ENCODE data around the gene SLC6A13. TPM values are rescaled to one million over a fixed set of nuclear protein-coding genes. Genes with fewer than 3 reads are reported as not detected.

SLC6A13 gene
- total RNA-seq, 1 experiment from 2014 or later, result 0.72 TPM

DNA sequence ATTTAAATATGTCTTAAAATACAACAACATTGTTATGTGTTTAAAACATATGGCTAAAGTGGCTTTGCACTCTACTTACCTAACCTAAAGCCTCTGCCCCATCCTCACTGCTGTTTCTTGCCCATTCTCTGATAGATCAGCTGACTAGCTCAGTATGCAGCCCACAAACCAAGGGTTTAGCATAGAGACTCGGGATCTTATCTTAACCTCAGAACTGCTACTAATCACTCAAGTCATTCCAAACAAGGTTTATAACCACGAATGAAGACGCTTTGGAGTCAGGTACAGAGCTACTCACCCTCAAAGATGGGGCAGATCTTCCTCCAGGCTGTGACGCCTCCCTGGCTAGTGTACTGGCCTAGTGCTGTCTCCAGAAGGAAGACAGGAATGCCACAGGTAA lies 19.3 kb downstream of the SLC6A13 start:
- intact Hi-C loops (cut with micrococcal nuclease), result no loop called here
- H3K36me3 Mint-ChIP-seq (ENCODE audit: insufficient read depth, unreplicated experiment), result no peaks in the 10 kb centered on the region
- H3K4me3 Mint-ChIP-seq (ENCODE audit: unreplicated experiment), result no peak overlapping the region
- TF ChIP-seq, protein P1, sequence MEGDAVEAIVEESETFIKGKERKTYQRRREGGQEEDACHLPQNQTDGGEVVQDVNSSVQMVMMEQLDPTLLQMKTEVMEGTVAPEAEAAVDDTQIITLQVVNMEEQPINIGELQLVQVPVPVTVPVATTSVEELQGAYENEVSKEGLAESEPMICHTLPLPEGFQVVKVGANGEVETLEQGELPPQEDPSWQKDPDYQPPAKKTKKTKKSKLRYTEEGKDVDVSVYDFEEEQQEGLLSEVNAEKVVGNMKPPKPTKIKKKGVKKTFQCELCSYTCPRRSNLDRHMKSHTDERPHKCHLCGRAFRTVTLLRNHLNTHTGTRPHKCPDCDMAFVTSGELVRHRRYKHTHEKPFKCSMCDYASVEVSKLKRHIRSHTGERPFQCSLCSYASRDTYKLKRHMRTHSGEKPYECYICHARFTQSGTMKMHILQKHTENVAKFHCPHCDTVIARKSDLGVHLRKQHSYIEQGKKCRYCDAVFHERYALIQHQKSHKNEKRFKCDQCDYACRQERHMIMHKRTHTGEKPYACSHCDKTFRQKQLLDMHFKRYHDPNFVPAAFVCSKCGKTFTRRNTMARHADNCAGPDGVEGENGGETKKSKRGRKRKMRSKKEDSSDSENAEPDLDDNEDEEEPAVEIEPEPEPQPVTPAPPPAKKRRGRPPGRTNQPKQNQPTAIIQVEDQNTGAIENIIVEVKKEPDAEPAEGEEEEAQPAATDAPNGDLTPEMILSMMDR (IDR thresholded peaks at IDR 0.05; ENCODE audit: unreplicated experiment), result no peak
- ChIA-PET POLR2A (no interaction called here), CTCF (interaction anchor here (1.0 kb wide), 1 partner anchor 23 kb away, joined by 3 read pairs; no protein-coding TSS in a partner anchor)
- H3K27me3 Mint-ChIP-seq (ENCODE audit: insufficient read depth, unreplicated experiment), result peaks cover 43% of the 10 kb centered on the region
- BruUV-seq (replicated peaks), result no TSS peak
- peaks cover 21% of the 10 kb centered on the region for H3K9me3 Mint-ChIP-seq (ENCODE audit: unreplicated experiment)
- no peak overlapping the region for H3K27ac Mint-ChIP-seq (ENCODE audit: low read depth, unreplicated experiment)
- no peak for DNase-seq (ENCODE audit: unreplicated experiment)
- H3K4me1 Mint-ChIP-seq (ENCODE audit: insufficient read depth, unreplicated experiment), result no peaks in the 10 kb centered on the region

DNA sequence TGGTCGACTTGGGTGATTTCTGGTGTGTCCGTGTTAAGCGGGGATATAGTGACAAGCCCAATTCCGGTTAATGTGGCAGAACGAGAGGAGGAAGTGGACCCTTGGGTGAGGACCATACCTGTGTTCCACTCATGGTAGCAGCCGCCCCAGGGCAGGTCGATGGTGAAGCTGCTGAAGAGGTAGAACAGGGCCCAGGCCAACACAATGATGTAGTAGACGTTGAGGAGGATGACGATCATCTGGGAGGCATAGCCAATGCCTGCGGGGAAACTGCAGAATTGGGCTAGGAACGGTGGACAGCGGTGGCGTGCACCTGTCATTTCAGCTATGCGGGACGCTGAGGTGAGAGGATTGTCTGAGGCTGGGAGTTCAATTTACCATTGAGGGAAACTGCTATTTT lies 20.1 kb downstream of the SLC6A13 start:
- H3K4me3 Mint-ChIP-seq (ENCODE audit: unreplicated experiment), result no peak overlapping the region
- ChIA-PET CTCF (no interaction called here), POLR2A (interaction anchor here (0.7 kb wide), 1 partner anchor 132 kb away, joined by 3 read pairs; no protein-coding TSS in a partner anchor)
- no peaks in the 10 kb centered on the region for H3K36me3 Mint-ChIP-seq (ENCODE audit: insufficient read depth, unreplicated experiment)
- H3K4me1 Mint-ChIP-seq (ENCODE audit: insufficient read depth, unreplicated experiment), result no peaks in the 10 kb centered on the region
- TF ChIP-seq, protein P1 (IDR thresholded peaks at IDR 0.05; ENCODE audit: unreplicated experiment), result no peak
- no TSS peak for BruUV-seq (replicated peaks)
- DNase-seq (ENCODE audit: unreplicated experiment), result no peak
- intact Hi-C loops (cut with micrococcal nuclease), result no loop called here
- peaks cover 35% of the 10 kb centered on the region for H3K27me3 Mint-ChIP-seq (ENCODE audit: insufficient read depth, unreplicated experiment)
- peaks cover 12% of the 10 kb centered on the region for H3K9me3 Mint-ChIP-seq (ENCODE audit: unreplicated experiment)
- no peak overlapping the region for H3K27ac Mint-ChIP-seq (ENCODE audit: low read depth, unreplicated experiment)

DNA sequence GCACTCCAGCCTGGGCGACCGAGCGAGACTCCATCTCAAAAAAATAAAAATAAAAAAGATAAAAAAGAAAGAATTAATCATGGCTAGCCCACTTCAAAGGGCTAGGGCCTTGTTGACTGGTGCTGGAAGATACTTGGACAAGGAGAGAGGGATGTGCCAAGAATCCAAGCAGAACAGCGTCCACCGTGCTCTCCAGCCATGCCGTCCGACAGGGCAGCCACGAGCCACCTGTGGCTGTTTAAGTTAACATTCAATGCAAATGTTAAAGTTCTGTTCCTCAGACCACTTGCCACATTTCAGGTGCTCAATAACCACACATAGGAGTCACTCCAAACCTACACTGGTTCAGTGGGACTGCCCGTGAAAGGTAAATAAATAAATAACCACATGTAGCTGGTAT lies 21.4 kb downstream of the SLC6A13 start:
- DNase-seq (ENCODE audit: unreplicated experiment), result no peak
- ChIA-PET CTCF (no interaction called here), POLR2A (no interaction called here)
- no peaks in the 10 kb centered on the region for H3K4me1 Mint-ChIP-seq (ENCODE audit: insufficient read depth, unreplicated experiment)
- no peak overlapping the region for H3K4me3 Mint-ChIP-seq (ENCODE audit: unreplicated experiment)
- TF ChIP-seq, protein P1 (IDR thresholded peaks at IDR 0.05; ENCODE audit: unreplicated experiment), result no peak
- no TSS peak for BruUV-seq (replicated peaks)
- H3K9me3 Mint-ChIP-seq (ENCODE audit: unreplicated experiment), result peaks cover 10% of the 10 kb centered on the region
- intact Hi-C loops (cut with micrococcal nuclease), result no loop called here
- H3K27me3 Mint-ChIP-seq (ENCODE audit: insufficient read depth, unreplicated experiment), result peaks cover 34% of the 10 kb centered on the region
- no peaks in the 10 kb centered on the region for H3K36me3 Mint-ChIP-seq (ENCODE audit: insufficient read depth, unreplicated experiment)
- H3K27ac Mint-ChIP-seq (ENCODE audit: low read depth, unreplicated experiment), result no peak overlapping the region

DNA sequence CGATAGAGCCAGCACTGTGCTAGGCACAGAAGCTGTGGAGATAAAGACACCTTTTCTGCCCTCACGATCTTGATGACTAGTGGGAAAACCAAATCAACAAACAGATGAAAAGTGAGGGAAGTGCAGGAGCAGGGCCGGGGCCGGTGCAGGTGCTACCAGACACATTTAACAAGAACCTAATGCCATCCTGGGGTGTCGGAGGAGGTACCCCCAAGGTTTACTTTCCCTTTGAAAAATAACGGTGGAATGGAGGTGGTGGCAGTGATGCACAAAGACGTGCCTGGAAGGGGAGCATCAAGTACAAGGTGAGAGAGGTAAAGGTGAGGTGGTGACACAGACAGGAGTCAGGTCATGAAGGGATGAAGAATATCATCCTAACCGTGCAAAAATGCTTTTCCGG lies 22.1 kb downstream of the SLC6A13 start:
- Mint-ChIP-seq H3K9me3 (ENCODE audit: unreplicated experiment) (peaks cover 17% of the 10 kb centered on the region), H3K27me3 (ENCODE audit: insufficient read depth, unreplicated experiment) (peaks cover 34% of the 10 kb centered on the region), H3K27ac (ENCODE audit: low read depth, unreplicated experiment) (no peak overlapping the region), H3K4me1 (ENCODE audit: insufficient read depth, unreplicated experiment) (no peaks in the 10 kb centered on the region), H3K4me3 (ENCODE audit: unreplicated experiment) (no peak overlapping the region), H3K36me3 (ENCODE audit: insufficient read depth, unreplicated experiment) (no peaks in the 10 kb centered on the region)
- TF ChIP-seq, protein P1 (IDR thresholded peaks at IDR 0.05; ENCODE audit: unreplicated experiment), result no peak
- no TSS peak for BruUV-seq (replicated peaks)
- intact Hi-C loops (cut with micrococcal nuclease), result no loop called here
- ChIA-PET CTCF (no interaction called here), POLR2A (interaction anchor here (1.2 kb wide), 1 partner anchor 82 kb away, joined by 3 read pairs; no protein-coding TSS in a partner anchor)
- no peak for DNase-seq (ENCODE audit: unreplicated experiment)

All from MCF 10A (cell line).